22Rv1 (cell line): ENCODE results near the gene SMYD3.

Experiments used
- ZFX ChIP-seq: fragments of 450-650 bp; IDR thresholded peaks from 2 replicates; pipeline ENCODE4 v1.6.1; 2017; ENCODE audit warnings: antibody characterized with exemption, borderline replicate concordance
- TF ChIP-seq, protein P1 (sequence below): fragments of 450-650 bp; IDR thresholded peaks from 2 replicates; pipeline ENCODE4 v1.5.1; 2017; ENCODE audit warnings: mild to moderate bottlenecking

- TF ChIP-seq, protein P1, sequence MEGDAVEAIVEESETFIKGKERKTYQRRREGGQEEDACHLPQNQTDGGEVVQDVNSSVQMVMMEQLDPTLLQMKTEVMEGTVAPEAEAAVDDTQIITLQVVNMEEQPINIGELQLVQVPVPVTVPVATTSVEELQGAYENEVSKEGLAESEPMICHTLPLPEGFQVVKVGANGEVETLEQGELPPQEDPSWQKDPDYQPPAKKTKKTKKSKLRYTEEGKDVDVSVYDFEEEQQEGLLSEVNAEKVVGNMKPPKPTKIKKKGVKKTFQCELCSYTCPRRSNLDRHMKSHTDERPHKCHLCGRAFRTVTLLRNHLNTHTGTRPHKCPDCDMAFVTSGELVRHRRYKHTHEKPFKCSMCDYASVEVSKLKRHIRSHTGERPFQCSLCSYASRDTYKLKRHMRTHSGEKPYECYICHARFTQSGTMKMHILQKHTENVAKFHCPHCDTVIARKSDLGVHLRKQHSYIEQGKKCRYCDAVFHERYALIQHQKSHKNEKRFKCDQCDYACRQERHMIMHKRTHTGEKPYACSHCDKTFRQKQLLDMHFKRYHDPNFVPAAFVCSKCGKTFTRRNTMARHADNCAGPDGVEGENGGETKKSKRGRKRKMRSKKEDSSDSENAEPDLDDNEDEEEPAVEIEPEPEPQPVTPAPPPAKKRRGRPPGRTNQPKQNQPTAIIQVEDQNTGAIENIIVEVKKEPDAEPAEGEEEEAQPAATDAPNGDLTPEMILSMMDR = no peak
- no peak for TF ChIP-seq ZFX
Observed at GRCh38 chr1:246032984-246033383, 474.1 kb downstream of the SMYD3 start.
